K562 (cell line): ENCODE measurements around the gene RARG. TPM values are rescaled to one million over a fixed set of nuclear protein-coding genes. Genes with fewer than 3 reads are reported as not detected.

Experiments
- HDAC8 ChIP-seq: fragments of 450-650 bp; IDR thresholded peaks from 2 replicates; pipeline ENCODE4 v1.6.1; 2016; ENCODE audit warnings: mild to moderate bottlenecking, missing genetic modification characterization, moderate library complexity, missing compliant biosample characterization
- MAFF ChIP-seq: IDR thresholded peaks from 2 replicates; pipeline ENCODE4 v1.6.1; 2012; ENCODE audit warnings: low read length, improper control_type of control experiment
- MBD2 ChIP-seq: sonication (generic); IDR thresholded peaks from 2 replicates; pipeline ENCODE4 v1.6.1; 2016; ENCODE audit warnings: low read depth, borderline replicate concordance
- MTA1 ChIP-seq: fragments of 450-650 bp; IDR thresholded peaks from 2 replicates; pipeline ENCODE4 v1.6.1; 2017; ENCODE audit warnings: borderline replicate concordance
- NBN ChIP-seq: fragments of 450-650 bp; IDR thresholded peaks from 2 replicates; pipeline ENCODE4 v1.6.1; 2016; ENCODE audit warnings: low read depth, mild to moderate bottlenecking
- NFIX ChIP-seq: fragments of 250-450 bp; sonication (Bioruptor Pico); IDR thresholded peaks from 2 replicates; pipeline ENCODE4 v1.4.0; 2020; ENCODE audit warnings: low read depth, mild to moderate bottlenecking, moderate library complexity
- NONO ChIP-seq, 2 experiments: fragments of 200-400 bp in 1 of 2; fragments of 450-650 bp in 1 of 2; formaldehyde crosslinking in 1 of 2; IDR thresholded peaks; 2 replicates each; pipeline ENCODE4 v1.6.1; 2017; ENCODE audit warnings: low read depth in 2 of 2, mild to moderate bottlenecking in 2 of 2, moderate library complexity in 2 of 2, low read length in 1 of 2
- PHF8 ChIP-seq: fragments of 200-600 bp; sonication (generic); IDR thresholded peaks from 2 replicates; pipeline ENCODE4 v1.6.1; 2012; ENCODE audit warnings: mixed run types, mild to moderate bottlenecking, inconsistent platforms, low read length, moderate library complexity, borderline replicate concordance
- SOX6 ChIP-seq: fragments of 450-650 bp; IDR thresholded peaks from 2 replicates; pipeline ENCODE4 v1.6.1; 2014; ENCODE audit warnings: mild to moderate bottlenecking
- ZNF3 ChIP-seq: fragments of 250-450 bp; sonication (Bioruptor Pico); IDR thresholded peaks from 2 replicates; pipeline ENCODE4 v1.5.0; 2021; ENCODE audit warnings: mild to moderate bottlenecking, moderate library complexity
- ZNF583 ChIP-seq: fragments of 250-450 bp; sonication (Bioruptor Pico); IDR thresholded peaks from 2 replicates; pipeline ENCODE4 v1.4.0; 2020
- ZSCAN29 ChIP-seq: fragments of 450-650 bp; IDR thresholded peaks from 2 replicates; pipeline ENCODE4 v1.6.1; 2017
- polyA plus RNA-seq, 8 experiments: library from polyadenylated mRNA; depleted of rRNA in 4 of 8; stranded (reverse) in 5 of 8; unstranded in 3 of 8; fragments of >200 nt; fragmentation: Nextera tagmentation in 2 of 8; fragmentation: Illumina TruSeq in 1 of 8; extraction: Ambion mirVana in 2 of 8; extraction: Trizol in 1 of 8; gene quantifications; 2 replicates each; pipeline versions ENCODE4 v1.2.1 to v1.2.3, GENCODE V29; 2011 to 2014; ENCODE audit warnings: inconsistent platforms in 1 of 8, missing spikeins in 1 of 8
- total RNA-seq, 7 experiments: library from RNA; depleted of rRNA in 6 of 7; stranded (reverse); fragments of >200 nt in 6 of 7; fragmentation: Illumina TruSeq in 2 of 7; extraction: Trizol in 2 of 7; gene quantifications; 2 replicates each; pipeline versions ENCODE4 v1.2.1 to v1.2.3, GENCODE V29; 2011 to 2021; ENCODE audit warnings: low replicate concordance in 1 of 7
- TF ChIP-seq, protein P1 (sequence below): fragments of 250-450 bp; sonication (Bioruptor Pico); IDR thresholded peaks from 2 replicates; pipeline ENCODE4 v1.9.0; 2021; ENCODE audit warnings: mild to moderate bottlenecking, inconsistent platforms
- TF ChIP-seq, protein P2 (sequence below): fragments of 450-650 bp; formaldehyde crosslinking; IDR thresholded peaks from 2 replicates; pipeline ENCODE4 v1.4.0; 2020; ENCODE audit warnings: mild to moderate bottlenecking
- TF ChIP-seq, protein P3 (sequence below): sonication (generic); formaldehyde crosslinking; IDR thresholded peaks from 2 replicates; pipeline ENCODE4 v1.8.0; 2022; ENCODE audit warnings: mild to moderate bottlenecking, missing genetic modification reagents
- TF ChIP-seq, protein P4 (sequence below): fragments of 450-650 bp; formaldehyde crosslinking; conservative IDR thresholded peaks from 2 replicates; pipeline ENCODE4 v1.4.0; 2022; ENCODE audit warnings: mild to moderate bottlenecking, missing genetic modification characterization
- TF ChIP-seq, protein P5 (sequence below): IDR thresholded peaks from 2 replicates; pipeline ENCODE4 v1.6.1; 2012; ENCODE audit warnings: low read depth, low read length, improper control_type of control experiment, borderline replicate concordance

Gene RARG
- total and polyA plus RNA-seq, 9 of the 15 experiments (the other 6 are each of a cell fraction or from before 2014, with no cell fraction given), result 0.18 to 7.6 (median 3.8) TPM

DNA sequence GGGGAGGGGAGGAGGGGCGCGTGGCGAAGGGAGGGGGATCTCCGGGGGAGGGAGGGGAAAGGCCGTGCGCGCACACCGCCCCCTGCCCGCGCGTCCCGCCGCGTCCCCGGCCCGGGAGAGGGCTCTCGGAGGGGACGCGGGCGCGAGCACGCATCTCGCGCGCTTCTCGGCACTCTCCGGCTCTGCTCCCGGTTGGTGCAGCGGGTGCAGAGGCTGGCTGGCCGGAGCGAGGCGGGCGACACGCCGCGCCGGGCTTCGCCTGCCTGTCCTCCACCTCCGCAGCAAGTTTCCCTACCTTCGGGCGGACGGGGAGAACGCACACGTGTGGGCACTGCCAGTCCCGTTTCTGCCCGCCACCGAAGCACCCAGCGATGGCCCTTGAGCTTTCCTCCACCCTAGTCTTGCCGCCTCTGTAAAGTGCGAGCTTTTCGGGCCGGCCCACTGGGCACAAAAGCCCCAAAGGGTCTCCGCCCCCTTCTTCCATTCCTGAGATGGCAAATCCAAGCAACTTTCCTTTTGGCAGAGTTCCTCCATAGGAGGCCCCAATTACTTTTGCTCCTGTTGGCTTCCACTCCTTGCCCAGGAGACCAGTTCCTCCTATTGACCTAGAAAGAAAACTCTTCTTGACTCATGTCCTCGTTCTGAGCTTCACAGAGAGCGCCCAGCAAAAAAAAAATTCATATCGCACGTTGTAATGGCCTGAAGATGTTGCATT lies 50.9 kb downstream of the RARG start (continued):
- TF ChIP-seq, protein P1, sequence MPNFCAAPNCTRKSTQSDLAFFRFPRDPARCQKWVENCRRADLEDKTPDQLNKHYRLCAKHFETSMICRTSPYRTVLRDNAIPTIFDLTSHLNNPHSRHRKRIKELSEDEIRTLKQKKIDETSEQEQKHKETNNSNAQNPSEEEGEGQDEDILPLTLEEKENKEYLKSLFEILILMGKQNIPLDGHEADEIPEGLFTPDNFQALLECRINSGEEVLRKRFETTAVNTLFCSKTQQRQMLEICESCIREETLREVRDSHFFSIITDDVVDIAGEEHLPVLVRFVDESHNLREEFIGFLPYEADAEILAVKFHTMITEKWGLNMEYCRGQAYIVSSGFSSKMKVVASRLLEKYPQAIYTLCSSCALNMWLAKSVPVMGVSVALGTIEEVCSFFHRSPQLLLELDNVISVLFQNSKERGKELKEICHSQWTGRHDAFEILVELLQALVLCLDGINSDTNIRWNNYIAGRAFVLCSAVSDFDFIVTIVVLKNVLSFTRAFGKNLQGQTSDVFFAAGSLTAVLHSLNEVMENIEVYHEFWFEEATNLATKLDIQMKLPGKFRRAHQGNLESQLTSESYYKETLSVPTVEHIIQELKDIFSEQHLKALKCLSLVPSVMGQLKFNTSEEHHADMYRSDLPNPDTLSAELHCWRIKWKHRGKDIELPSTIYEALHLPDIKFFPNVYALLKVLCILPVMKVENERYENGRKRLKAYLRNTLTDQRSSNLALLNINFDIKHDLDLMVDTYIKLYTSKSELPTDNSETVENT (CRISPR knock-in tag), result peak; percentile 56
- TF ChIP-seq, protein P2, sequence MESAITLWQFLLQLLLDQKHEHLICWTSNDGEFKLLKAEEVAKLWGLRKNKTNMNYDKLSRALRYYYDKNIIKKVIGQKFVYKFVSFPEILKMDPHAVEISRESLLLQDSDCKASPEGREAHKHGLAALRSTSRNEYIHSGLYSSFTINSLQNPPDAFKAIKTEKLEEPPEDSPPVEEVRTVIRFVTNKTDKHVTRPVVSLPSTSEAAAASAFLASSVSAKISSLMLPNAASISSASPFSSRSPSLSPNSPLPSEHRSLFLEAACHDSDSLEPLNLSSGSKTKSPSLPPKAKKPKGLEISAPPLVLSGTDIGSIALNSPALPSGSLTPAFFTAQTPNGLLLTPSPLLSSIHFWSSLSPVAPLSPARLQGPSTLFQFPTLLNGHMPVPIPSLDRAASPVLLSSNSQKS (CRISPR knock-in tag), result no peak
- TF ChIP-seq, protein P3, sequence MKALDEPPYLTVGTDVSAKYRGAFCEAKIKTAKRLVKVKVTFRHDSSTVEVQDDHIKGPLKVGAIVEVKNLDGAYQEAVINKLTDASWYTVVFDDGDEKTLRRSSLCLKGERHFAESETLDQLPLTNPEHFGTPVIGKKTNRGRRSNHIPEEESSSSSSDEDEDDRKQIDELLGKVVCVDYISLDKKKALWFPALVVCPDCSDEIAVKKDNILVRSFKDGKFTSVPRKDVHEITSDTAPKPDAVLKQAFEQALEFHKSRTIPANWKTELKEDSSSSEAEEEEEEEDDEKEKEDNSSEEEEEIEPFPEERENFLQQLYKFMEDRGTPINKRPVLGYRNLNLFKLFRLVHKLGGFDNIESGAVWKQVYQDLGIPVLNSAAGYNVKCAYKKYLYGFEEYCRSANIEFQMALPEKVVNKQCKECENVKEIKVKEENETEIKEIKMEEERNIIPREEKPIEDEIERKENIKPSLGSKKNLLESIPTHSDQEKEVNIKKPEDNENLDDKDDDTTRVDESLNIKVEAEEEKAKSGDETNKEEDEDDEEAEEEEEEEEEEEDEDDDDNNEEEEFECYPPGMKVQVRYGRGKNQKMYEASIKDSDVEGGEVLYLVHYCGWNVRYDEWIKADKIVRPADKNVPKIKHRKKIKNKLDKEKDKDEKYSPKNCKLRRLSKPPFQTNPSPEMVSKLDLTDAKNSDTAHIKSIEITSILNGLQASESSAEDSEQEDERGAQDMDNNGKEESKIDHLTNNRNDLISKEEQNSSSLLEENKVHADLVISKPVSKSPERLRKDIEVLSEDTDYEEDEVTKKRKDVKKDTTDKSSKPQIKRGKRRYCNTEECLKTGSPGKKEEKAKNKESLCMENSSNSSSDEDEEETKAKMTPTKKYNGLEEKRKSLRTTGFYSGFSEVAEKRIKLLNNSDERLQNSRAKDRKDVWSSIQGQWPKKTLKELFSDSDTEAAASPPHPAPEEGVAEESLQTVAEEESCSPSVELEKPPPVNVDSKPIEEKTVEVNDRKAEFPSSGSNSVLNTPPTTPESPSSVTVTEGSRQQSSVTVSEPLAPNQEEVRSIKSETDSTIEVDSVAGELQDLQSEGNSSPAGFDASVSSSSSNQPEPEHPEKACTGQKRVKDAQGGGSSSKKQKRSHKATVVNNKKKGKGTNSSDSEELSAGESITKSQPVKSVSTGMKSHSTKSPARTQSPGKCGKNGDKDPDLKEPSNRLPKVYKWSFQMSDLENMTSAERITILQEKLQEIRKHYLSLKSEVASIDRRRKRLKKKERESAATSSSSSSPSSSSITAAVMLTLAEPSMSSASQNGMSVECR (CRISPR knock-in tag), result 0 out of 2 replicates have a peak, but pooled peaks have one; percentile 9
- TF ChIP-seq NBN (no peak), ZSCAN29 (no peak), ZNF583 (CRISPR knock-in tag) (no peak), MBD2 (0 out of 2 replicates have a peak, but pooled peaks have one; percentile 3), PHF8 (no peak; the same call in 1 of the 2 replicates), HDAC8 (tag) (no peak), SOX6 (no peak), NONO (IDR thresholded peaks at IDR 0.05; ENCODE audit: low read depth in 2 of 2, low read length in 1 of 2) (0 out of 4 replicates have a peak, but pooled peaks of 1 of the 2 experiments have one; percentile 28), NFIX (CRISPR knock-in tag) (no peak), MAFF (no peak), ZNF3 (no peak), MTA1 (no peak)
- TF ChIP-seq, protein P4, sequence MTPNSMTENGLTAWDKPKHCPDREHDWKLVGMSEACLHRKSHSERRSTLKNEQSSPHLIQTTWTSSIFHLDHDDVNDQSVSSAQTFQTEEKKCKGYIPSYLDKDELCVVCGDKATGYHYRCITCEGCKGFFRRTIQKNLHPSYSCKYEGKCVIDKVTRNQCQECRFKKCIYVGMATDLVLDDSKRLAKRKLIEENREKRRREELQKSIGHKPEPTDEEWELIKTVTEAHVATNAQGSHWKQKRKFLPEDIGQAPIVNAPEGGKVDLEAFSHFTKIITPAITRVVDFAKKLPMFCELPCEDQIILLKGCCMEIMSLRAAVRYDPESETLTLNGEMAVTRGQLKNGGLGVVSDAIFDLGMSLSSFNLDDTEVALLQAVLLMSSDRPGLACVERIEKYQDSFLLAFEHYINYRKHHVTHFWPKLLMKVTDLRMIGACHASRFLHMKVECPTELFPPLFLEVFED, result no peak
- TF ChIP-seq, protein P5, sequence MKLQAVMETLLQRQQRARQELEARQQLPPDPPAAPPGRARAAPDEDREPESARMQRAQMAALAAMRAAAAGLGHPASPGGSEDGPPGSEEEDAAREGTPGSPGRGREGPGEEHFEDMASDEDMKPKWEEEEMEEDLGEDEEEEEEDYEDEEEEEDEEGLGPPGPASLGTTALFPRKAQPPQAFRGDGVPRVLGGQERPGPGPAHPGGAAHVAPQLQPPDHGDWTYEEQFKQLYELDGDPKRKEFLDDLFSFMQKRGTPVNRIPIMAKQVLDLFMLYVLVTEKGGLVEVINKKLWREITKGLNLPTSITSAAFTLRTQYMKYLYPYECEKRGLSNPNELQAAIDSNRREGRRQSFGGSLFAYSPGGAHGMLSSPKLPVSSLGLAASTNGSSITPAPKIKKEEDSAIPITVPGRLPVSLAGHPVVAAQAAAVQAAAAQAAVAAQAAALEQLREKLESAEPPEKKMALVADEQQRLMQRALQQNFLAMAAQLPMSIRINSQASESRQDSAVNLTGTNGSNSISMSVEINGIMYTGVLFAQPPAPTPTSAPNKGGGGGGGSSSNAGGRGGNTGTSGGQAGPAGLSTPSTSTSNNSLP, result no peak
